HG03103 (cell line): ENCODE measurements around the gene FNDC5.

Source experiments
- ATAC-seq: cut with Tn5 transposase; IDR thresholded peaks from one replicate; pipeline ENCODE4 v1.9.1; 2021; ENCODE audit warnings: low read depth; ENCODE audit not compliant: unreplicated experiment

FNDC5 gene

GRCh38 chr1:32898056-32898455, 27.3 kb upstream of the FNDC5 start:
- ATAC-seq, result no peak

DNA sequence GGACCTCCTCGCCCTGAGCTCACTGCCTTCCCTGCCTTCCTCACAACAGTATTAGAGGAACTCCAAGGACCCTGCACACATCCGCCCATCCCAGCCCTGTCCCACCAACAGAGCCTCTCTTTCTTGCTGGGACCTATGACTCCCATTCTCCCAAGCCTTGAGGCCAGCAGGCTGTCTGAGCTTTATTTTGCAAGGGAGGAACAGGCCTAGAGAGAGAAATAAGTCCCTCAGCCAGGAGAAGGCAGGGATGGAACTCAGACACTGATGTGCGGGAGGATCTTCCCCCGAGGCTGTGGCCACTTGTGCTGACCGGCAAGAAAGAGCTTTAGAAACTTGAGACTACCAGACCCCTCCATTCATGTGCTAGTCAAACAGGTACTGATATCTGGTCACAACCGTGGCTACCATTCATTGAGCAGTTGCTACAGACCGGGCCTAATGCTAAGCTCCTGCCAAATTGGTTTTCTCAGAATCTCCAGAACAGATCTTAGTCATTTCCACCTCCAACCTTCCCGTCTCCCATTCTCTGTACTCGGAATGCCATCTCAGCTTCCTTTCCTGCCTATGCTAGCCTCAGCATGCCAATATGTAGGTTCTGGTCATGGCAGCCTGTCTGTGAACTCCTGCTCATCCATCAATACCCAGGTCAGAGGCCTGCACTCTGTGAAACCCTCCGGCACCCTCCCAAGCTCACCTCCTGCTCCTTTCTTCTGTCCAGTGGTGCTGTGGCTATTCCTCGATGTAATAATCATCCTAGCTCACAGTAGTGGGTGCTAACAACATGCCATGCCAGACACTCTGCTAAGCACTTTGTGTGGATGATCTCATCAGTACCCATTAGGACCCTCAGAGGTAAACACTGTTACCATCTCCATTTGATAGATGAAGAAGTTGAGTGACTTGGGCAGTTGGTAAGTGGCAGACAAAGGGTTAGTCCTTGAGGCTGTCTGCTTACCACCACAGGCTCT, 26.7 kb upstream of the FNDC5 start:
- ATAC-seq, result no peak

- ATAC-seq, result no peak
Observed at GRCh38 chr1:32896451-32896850, 25.7 kb upstream of the FNDC5 start.

DNA sequence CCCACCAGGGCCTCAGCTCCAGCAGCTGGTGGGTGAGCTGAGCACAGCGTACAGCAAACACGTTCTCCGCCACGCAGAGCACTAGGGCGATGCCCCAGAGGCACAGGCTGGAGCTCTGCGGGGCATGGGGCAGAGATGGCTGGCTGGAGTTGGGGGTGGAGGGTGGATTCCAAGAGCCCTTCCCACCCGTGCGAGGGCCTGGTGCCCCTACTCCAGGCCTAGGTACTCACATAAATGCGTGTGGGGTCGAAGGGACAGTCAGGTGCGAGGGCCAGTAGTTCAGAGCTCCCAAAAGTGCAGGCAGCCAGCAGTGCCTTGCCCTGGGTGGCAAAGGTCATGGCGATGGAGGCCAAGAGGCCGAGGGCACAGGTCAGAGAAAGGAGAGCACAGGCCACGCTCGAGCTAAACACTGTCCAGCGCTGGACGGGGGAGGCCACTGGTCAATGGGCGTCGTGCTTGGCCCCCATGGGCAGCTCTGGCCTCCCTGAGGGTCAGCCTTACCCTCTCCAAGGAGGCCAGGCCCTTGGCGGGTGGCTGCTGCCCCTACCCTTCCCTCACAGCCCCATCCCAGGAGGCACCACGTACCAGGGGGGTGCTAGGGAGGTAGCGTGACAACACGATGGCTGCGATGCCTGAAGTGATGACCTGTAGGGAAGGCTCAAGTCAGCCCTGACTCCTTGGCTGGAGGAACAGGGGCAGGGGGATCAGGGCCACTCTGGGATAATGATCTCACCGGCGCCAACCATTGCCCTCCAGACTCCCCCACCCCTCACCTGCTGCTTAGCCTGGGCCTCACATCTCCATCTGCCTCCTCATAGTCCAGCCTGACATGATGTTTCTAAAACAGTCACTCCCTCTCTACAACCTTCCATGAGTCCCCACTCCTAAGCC, 24.9 kb upstream of the FNDC5 start:
- ATAC-seq, result no peak

GRCh38 chr1:32894681-32895080, 24.0 kb upstream of the FNDC5 start:
- no peak for ATAC-seq

DNA sequence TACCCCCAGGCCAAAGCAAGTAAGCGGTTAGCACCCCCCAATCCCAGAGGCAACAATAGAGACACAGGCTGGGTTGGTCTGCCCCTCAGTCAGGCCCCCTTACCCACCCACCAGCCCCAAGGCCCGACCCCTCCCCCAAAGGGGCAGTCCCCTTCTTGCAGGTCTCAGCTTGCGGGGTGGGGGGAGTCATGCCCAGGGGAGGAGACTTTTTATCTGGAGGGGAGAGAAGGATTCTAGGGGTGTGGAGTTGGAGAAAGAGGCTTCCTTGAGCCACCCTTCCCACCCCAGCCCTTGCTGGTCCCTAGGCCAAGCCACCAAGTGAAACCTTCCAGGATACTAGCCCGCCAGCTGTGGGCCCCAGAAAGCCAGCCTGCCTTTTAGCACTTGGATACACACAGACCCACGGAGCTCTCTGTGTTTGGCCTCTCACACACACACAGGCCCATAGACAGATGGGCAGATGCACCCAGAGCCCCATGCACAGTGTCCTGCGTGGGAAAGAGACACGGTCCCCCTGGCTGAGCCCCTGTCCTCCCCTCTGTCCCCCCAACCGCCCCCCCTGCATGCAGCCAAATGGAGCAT, 23.4 kb upstream of the FNDC5 start:
- no peak for ATAC-seq

- no peak for ATAC-seq
Observed at GRCh38 chr1:32893198-32894018, 22.7 kb upstream of the FNDC5 start.

DNA sequence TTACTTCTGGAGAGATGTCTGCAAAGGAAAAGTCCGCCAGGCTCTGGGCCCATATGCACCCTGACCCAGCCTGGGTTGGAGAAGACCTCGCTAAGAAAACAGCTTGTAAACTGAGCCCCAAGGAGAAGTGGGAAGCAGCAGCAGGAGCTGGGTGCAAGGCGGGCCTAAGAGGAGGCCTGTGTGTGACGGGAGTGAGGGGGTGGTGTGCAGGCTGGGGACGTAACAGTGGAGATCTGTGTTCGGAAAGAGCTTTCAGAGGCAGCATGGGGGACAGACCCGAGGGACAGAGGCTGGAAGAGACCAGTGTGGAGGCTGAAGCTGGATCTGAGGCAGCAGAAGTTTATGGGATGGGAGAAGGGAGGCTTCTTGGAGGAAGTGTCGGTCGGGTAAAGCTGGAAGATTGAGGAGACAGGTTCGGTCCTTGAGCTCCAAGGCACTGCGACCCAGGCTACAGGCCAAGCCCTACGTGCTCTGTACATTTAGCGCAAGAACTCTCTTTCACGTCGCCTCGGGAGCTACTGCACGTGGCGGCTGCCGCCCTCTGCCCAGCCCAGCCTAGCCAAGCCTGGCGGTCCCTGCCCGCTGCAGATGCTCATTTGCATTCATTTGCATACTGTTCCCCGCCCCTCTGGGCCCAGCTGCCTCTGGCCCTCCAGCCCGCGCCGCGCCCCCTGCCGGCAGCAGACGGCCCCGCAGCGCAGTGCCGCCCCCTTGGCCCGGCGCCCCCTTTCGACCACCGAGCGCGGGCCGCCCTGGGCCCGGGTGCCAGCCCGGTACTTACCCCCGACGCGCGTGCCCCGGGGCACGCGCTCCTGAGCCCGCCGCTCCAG, 21.9 kb upstream of the FNDC5 start:
- no peak for ATAC-seq

DNA sequence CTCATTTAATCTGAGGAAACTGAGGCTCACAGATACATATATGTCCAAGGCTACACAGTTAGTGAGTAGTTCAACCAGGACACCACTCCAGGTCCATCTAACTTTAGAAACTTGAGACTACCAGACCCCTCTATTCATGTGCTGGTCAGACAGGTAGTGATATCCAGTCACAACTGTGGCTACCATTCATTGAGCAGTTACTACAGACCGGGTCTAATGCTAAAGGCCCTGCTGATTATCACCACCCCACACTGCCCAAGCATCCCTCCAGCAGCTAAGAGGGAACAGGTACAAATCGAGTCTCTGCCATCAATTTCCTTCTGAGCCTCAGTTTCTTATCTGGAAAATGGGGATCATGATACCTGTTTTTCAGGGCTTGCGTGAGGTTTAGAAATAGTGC, 20.9 kb upstream of the FNDC5 start:
- ATAC-seq, result no peak

DNA sequence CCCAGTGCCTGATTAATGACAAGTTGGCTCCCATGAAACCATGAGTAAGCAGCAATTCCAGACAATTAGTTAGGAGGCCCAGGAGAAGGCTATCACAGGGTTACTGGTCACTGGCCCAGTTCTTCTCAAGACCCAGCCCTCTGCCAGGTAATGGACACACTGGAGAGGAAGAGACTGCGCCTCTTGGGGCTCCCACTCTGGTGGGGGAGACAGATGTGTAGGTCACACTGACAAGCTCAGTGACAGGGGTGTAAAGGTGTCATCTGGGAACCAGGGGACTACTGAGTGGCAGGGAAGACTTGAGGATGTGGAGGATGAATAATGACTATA, 20.5 kb upstream of the FNDC5 start:
- no peak for ATAC-seq

- no peak for ATAC-seq
Observed at GRCh38 chr1:32890516-32891240, 20.0 kb upstream of the FNDC5 start.

DNA sequence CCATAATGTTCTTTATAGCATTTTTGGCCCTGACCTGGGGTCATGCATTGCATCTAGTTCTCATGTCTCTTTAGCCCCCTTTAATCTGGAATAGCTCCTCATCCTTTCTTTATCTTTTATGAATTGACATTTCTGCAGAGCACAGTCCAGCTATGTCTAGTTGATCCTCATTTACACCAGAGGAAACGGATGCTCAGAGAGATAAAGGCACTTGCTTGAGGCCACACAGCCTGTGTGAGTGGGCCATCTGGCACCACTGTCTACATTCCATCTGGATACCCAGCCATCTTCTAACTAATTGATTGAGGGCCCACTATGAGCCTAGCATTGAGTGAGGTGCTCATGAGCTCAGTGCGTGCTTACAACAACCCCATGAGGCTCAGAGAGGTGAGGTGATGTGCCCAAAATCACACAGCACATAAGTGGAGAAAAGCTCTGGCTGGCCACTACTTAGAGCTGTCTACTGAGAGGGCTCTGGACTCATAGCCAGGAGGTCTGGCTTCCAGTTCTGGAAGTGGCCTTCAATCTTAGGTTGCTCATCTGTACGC, 19.1 kb upstream of the FNDC5 start:
- ATAC-seq, result no peak

DNA sequence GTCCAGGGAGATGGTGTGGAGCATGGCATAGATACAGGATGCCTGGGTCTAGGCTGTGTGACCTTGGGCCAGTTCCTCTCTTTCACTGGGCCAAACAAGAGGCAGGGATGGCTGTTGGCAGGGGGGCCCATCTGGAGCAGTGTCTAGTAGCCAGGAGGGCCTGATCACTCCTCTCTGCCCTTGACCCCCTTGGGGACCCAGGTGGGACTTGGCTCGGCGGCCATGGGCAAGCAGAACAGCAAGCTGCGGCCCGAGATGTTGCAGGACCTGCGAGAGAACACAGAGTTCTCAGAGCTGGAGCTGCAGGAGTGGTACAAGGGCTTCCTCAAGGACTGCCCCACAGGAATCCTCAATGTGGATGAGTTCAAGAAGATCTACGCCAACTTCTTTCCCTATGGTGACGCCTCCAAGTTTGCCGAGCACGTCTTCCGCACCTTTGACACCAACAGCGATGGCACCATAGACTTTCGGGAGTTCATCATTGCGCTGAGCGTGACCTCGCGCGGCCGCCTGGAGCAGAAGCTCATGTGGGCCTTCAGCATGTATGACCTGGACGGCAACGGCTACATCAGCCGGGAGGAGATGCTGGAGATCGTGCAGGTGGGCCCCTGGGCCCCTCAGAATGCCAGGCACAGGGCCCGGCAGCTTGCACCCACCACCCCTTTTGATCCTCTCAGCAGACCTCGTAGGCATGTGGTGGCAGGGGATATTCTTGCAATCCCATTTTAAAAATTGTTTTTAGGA, 18.1 kb upstream of the FNDC5 start:
- no peak for ATAC-seq

DNA sequence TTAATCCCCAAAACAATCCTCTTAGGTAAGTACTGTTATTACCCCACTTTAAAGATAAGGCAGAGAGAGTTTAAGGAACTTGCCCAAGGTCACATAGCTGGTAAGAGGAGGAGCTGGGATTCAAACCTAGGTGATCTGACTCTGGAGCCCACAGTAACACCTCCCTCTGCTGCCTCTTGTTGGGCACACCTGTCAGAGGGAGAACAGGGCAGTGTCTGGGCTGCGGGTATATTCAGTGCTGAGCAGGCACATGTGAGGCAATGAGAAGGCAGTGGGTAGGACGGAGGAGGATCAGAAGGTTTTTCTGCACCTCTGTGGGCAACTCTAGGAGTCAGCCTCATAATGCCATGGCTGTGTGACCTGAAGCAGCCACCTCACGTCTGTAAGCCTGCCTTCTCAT, 17.4 kb upstream of the FNDC5 start:
- no peak for ATAC-seq

- ATAC-seq, result no peak
Observed at GRCh38 chr1:32887623-32888022, 16.9 kb upstream of the FNDC5 start.

- no peak for ATAC-seq
Observed at GRCh38 chr1:32886828-32887414, 16.2 kb upstream of the FNDC5 start.

GRCh38 chr1:32886004-32886827, 15.5 kb upstream of the FNDC5 start, which contains the start of gene HPCA:
TSS of gene HPCA (plus strand) at chr1:32886491. CDS start at chr1:32888899, 2,408 bp downstream.
- no peak for ATAC-seq
